Astrocyte (in vitro differentiated cells and primary cell): ENCODE data around the gene FNDC7. TPM values are rescaled to one million over a fixed set of nuclear protein-coding genes. Genes with fewer than 3 reads are reported as not detected.

Source experiments
- DNase-seq: peaks from one replicate; pipeline ENCODE4 v3.0.0-alpha.2; 2010; ENCODE audit warnings: low read depth
- FAIRE-seq: peaks from 2 replicates; lab custom pipeline; 2011; peaks lifted over from hg19 to GRCh38; lab: Jason Lieb, UNC
- H2AFZ ChIP-seq: 2 replicates; pipeline ENCODE4 v1.6.0; 2012; ENCODE audit warnings: low read depth, low read length, inconsistent platforms
- H3K27ac ChIP-seq: 2 replicates; pipeline ENCODE4 v1.5.1; 2011; ENCODE audit warnings: low read depth, low read length, inconsistent platforms
- H3K27me3 ChIP-seq: 2 replicates; pipeline ENCODE4 v1.6.0; 2011; ENCODE audit warnings: low read length, inconsistent platforms; ENCODE audit not compliant: insufficient read depth
- H3K36me3 ChIP-seq: 2 replicates; pipeline ENCODE4 v1.5.1; 2011; ENCODE audit warnings: low read length, inconsistent platforms; ENCODE audit not compliant: insufficient read depth
- H3K4me1 ChIP-seq: 2 replicates; pipeline ENCODE4 v1.5.1; 2011; ENCODE audit warnings: low read length, inconsistent platforms; ENCODE audit not compliant: insufficient read depth
- H3K4me2 ChIP-seq: 2 replicates; pipeline ENCODE4 v1.6.0; 2012; ENCODE audit warnings: low read length, inconsistent platforms
- H3K4me3 ChIP-seq: 2 replicates; pipeline ENCODE4 v1.5.1; 2011; ENCODE audit warnings: low read depth, mild to moderate bottlenecking, low read length, inconsistent platforms; ENCODE audit not compliant: insufficient read depth
- H3K79me2 ChIP-seq: 2 replicates; pipeline ENCODE4 v1.6.0; 2012; ENCODE audit warnings: mild to moderate bottlenecking, low read length, inconsistent platforms; ENCODE audit not compliant: insufficient read depth
- H3K9ac ChIP-seq: 2 replicates; pipeline ENCODE4 v1.6.0; 2012; ENCODE audit warnings: mild to moderate bottlenecking, low read length, inconsistent platforms
- H3K9me3 ChIP-seq: 2 replicates; pipeline ENCODE4 v1.5.1; 2012; ENCODE audit warnings: low read depth, mild to moderate bottlenecking, low read length, inconsistent platforms; ENCODE audit not compliant: insufficient read depth
- H4K20me1 ChIP-seq: 2 replicates; pipeline ENCODE4 v1.6.0; 2012; ENCODE audit warnings: low read length, inconsistent platforms; ENCODE audit not compliant: insufficient read depth
- H3K27ac Mint-ChIP-seq: one replicate; pipeline ENCODE4 v1.8.0; 2021; ENCODE audit warnings: mild to moderate bottlenecking, mixed read lengths; ENCODE audit not compliant: unreplicated experiment
- H3K27me3 Mint-ChIP-seq: one replicate; pipeline ENCODE4 v1.8.0; 2021; ENCODE audit warnings: low read depth, mixed read lengths; ENCODE audit not compliant: unreplicated experiment
- H3K36me3 Mint-ChIP-seq: one replicate; pipeline ENCODE4 v1.8.0; 2021; ENCODE audit warnings: low read depth, mixed read lengths; ENCODE audit not compliant: unreplicated experiment
- H3K4me1 Mint-ChIP-seq: one replicate; pipeline ENCODE4 v1.8.0; 2021; ENCODE audit warnings: low read depth, mixed read lengths; ENCODE audit not compliant: unreplicated experiment
- H3K4me3 Mint-ChIP-seq: one replicate; pipeline ENCODE4 v1.8.0; 2021; ENCODE audit warnings: mild to moderate bottlenecking, moderate library complexity, mixed read lengths; ENCODE audit not compliant: unreplicated experiment
- H3K9me3 Mint-ChIP-seq: one replicate; pipeline ENCODE4 v1.8.0; 2021; ENCODE audit warnings: mild to moderate bottlenecking, mixed read lengths; ENCODE audit not compliant: unreplicated experiment
- EZH2 ChIP-seq: IDR thresholded peaks from 2 replicates; pipeline ENCODE4 v1.6.1; 2012; ENCODE audit warnings: mild to moderate bottlenecking, low read length, inconsistent platforms; ENCODE audit not compliant: insufficient read depth
- total RNA-seq: library from RNA; stranded (reverse); gene quantifications from 2 replicates; pipeline ENCODE4 v1.2.1, GENCODE V29; 2021
- TF ChIP-seq, protein P1 (sequence below): IDR thresholded peaks from 2 replicates; pipeline ENCODE4 v1.5.1; 2011; ENCODE audit warnings: low read depth, mild to moderate bottlenecking, inconsistent platforms, low read length, moderate library complexity; ENCODE audit not compliant: insufficient read depth

FNDC7 gene
- total RNA-seq, 1 donor from 2014 or later: 0.20 TPM

DNA sequence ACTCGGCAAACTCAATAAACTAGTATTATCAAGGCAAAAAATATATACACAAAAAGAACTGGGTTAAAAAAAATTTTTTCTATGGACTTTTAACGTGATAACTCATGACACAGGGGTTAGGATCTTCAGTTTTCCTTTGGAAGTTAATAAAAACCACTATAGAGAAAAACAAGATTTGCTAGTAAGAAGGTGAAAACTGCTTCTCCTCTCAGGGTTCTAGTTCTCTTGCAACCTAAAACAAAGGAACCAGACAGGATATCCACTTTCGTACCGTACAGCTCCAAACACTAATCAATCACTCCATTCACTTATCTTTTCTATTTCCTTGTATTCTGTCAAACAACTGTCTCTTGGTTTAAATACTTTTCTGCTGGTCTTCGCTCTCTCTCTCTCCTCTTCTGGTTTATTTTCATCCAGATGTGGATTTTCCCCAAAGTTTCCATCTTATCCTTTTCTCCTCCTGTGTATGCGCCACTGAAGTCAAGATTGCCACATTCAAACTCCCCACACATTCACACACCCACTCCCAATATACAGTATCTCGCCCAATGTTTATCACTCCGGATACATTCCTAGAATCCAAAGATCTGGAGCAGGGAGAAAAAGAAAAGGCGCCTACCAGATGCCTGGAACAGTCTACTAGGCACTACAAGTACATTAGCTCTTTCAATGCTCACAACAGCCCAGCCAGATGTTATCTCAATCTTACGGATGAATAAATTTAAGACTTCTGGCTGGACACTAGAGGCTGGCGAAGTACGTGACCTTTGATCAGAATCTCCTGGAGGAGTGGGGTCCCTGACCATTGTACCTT lies 21.4 kb upstream of the FNDC7 start:
- Histone ChIP-seq H4K20me1 (peaks cover 35% of the 10 kb centered on the region), H3K4me1 (peaks cover 3% of the 10 kb centered on the region), H3K27me3 (no peaks in the 10 kb centered on the region), H3K4me3 (peak overlapping the region; percentile 75), H3K4me2 (peak overlapping the region; percentile 93), H3K9ac (peak overlapping the region; percentile 97), H3K79me2 (peaks cover 51% of the 10 kb centered on the region), H3K27ac (peak overlapping the region; percentile 96), H3K9me3 (no peaks in the 10 kb centered on the region), H3K36me3 (peaks cover 11% of the 10 kb centered on the region), H2AFZ (peak overlapping the region; percentile 90)
- Mint-ChIP-seq H3K4me1 (peaks cover 16% of the 10 kb centered on the region), H3K9me3 (no peaks in the 10 kb centered on the region), H3K27ac (peak overlapping the region; percentile 99), H3K27me3 (no peaks in the 10 kb centered on the region), H3K36me3 (no peaks in the 10 kb centered on the region), H3K4me3 (peak overlapping the region; percentile 96)
- DNase-seq (peak; percentile 23), FAIRE-seq (no peak)
- TF ChIP-seq EZH2: no peak
- TF ChIP-seq, protein P1, sequence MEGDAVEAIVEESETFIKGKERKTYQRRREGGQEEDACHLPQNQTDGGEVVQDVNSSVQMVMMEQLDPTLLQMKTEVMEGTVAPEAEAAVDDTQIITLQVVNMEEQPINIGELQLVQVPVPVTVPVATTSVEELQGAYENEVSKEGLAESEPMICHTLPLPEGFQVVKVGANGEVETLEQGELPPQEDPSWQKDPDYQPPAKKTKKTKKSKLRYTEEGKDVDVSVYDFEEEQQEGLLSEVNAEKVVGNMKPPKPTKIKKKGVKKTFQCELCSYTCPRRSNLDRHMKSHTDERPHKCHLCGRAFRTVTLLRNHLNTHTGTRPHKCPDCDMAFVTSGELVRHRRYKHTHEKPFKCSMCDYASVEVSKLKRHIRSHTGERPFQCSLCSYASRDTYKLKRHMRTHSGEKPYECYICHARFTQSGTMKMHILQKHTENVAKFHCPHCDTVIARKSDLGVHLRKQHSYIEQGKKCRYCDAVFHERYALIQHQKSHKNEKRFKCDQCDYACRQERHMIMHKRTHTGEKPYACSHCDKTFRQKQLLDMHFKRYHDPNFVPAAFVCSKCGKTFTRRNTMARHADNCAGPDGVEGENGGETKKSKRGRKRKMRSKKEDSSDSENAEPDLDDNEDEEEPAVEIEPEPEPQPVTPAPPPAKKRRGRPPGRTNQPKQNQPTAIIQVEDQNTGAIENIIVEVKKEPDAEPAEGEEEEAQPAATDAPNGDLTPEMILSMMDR: no peak

DNA sequence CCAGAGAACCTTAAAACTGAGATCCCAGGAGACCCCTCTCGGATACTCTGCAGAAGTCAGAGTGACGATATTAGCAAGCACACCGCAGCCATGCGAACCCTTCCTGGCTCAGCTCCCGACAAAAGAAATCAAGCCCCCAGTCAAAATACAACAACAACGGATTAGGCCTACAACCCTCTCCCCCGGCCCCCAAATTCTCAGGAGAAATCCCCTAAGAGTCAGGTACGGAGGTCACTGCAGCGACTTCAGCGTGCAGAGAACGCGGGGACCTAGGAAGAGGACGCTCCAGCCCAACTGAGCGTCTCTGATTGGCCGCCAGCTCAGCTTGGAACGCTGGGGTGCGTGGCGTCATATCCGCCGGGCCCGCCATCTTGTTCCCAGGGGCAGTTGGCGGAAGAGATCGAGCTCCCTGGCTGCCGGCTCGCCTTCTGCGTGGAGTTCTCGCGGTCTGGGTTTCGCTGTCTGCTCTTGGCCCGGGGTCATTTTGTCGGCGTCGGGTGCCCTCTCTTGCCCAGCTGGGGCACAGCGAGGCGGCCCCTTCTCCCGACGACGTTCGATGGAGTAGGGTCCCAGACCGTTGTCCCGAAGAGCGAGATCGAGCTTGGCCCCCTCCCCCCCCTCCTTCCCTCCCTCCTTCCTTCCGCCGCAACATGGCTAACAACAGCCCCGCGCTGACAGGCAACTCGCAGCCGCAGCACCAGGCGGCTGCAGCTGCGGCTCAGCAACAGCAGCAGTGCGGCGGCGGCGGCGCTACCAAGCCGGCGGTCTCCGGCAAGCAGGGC lies 20.6 kb upstream of the FNDC7 start, which contains the start of gene PRPF38B:
Gene PRPF38B, plus strand, starts transcription at position 369 of the 782 bp plus-strand sequence. Its CDS starts 282 bp downstream, at position 651.
- peaks cover 16% of the 10 kb centered on the region for H3K4me1 Mint-ChIP-seq
- Histone ChIP-seq H3K27me3 (no peaks in the 10 kb centered on the region), H3K9ac (peak within 1 kb of the TSS; percentile 97), H3K9me3 (no peaks in the 10 kb centered on the region), H3K4me2 (peak within 1 kb of the TSS; percentile 93), H2AFZ (peak within 1 kb of the TSS; percentile 90), H3K4me1 (peaks cover 3% of the 10 kb centered on the region), H3K4me3 (peak within 1 kb of the TSS; percentile 75), H4K20me1 (peaks cover 43% of the 10 kb centered on the region), H3K79me2 (peaks cover 59% of the 10 kb centered on the region), H3K27ac (peak within 1 kb of the TSS; percentile 96), H3K36me3 (peaks cover 19% of the 10 kb centered on the region)
- no peak for FAIRE-seq
- H3K27me3 Mint-ChIP-seq: no peaks in the 10 kb centered on the region
- no peaks in the 10 kb centered on the region for H3K9me3 Mint-ChIP-seq
- no peaks in the 10 kb centered on the region for H3K36me3 Mint-ChIP-seq
- TF ChIP-seq, protein P1: no peak
- no peak for TF ChIP-seq EZH2
- DNase-seq: peak; percentile 82
- H3K27ac Mint-ChIP-seq: peak within 1 kb of the TSS; percentile 99
- H3K4me3 Mint-ChIP-seq: peak within 1 kb of the TSS; percentile 96
